Neutrophil (primary cell): ENCODE measurements around the gene SLC1A4.
"Not testable (repeated sequence)": the region's sequence is repeated elsewhere in the genome, so short reads cannot be mapped to it uniquely, and the experiment has no call there.

ENCODE experiments used
- H3K27ac ChIP-seq: fragments of 200-600 bp; sonication (generic); 2 replicates; pipeline ENCODE4 v1.5.1; 2016; ENCODE audit warnings: mild to moderate bottlenecking, moderate library complexity
- H3K27me3 ChIP-seq: fragments of 200-600 bp; sonication (generic); 2 replicates; pipeline ENCODE4 v1.6.0; 2016; ENCODE audit warnings: mild to moderate bottlenecking
- H3K36me3 ChIP-seq: fragments of 200-600 bp; sonication (generic); 2 replicates; pipeline ENCODE4 v1.5.1; 2017
- H3K4me1 ChIP-seq, 2 experiments: fragments of 200-600 bp in 1 of 2; sonication (generic) in 1 of 2; 1 replicate in 1 of 2; 2 replicates in 1 of 2; pipeline versions ENCODE4 v1.5.1 to v1.6.1; 2013 to 2016; ENCODE audit warnings: low read depth in 1 of 2, low read length in 1 of 2, mild to moderate bottlenecking in 1 of 2, moderate library complexity in 1 of 2; ENCODE audit not compliant: control insufficient read depth in 1 of 2, insufficient read depth in 1 of 2
- H3K4me3 ChIP-seq, 2 experiments: fragments of 200-600 bp in 1 of 2; sonication (generic) in 1 of 2; 1 replicate in 1 of 2; 2 replicates in 1 of 2; pipeline ENCODE4 v1.5.1; 2013 to 2016; ENCODE audit warnings: low read depth in 1 of 2, low read length in 1 of 2, mild to moderate bottlenecking in 1 of 2, moderate library complexity in 1 of 2
- H3K9me3 ChIP-seq: fragments of 200-600 bp; sonication (generic); 2 replicates; pipeline ENCODE4 v1.5.1; 2016
- TF ChIP-seq, protein P1 (sequence below): fragments of 200-600 bp; sonication (generic); IDR thresholded peaks from 2 replicates; pipeline ENCODE4 v1.5.1; 2016; ENCODE audit warnings: antibody characterized with exemption

The SLC1A4 gene

DNA sequence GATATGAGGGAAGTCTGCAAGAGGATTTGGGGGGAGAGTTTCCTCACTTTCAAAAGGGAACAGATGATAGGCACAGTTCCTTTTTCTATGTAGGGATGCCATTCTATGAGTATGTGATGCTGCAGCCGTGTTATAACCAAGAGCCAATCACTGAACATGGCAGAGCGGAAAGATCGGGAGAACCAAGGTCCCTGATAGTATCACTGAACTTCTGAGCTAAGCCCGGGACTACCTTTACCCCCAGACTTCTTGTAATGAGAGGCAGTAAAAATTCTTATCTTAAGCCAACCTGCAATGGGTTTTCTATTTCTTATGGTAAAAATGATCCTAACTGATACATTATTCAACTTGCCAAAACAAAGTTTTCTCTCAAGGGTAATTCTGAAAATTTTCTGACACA, 21.6 kb upstream of the SLC1A4 start:
- Histone ChIP-seq H3K4me3 (no peak overlapping the region), H3K9me3 (no peaks in the 10 kb centered on the region), H3K27me3 (no peaks in the 10 kb centered on the region), H3K4me1 (peaks cover 0 to 8% of the 10 kb centered on the region in 2 experiments), H3K27ac (no peak overlapping the region), H3K36me3 (no peaks in the 10 kb centered on the region)
- TF ChIP-seq, protein P1, sequence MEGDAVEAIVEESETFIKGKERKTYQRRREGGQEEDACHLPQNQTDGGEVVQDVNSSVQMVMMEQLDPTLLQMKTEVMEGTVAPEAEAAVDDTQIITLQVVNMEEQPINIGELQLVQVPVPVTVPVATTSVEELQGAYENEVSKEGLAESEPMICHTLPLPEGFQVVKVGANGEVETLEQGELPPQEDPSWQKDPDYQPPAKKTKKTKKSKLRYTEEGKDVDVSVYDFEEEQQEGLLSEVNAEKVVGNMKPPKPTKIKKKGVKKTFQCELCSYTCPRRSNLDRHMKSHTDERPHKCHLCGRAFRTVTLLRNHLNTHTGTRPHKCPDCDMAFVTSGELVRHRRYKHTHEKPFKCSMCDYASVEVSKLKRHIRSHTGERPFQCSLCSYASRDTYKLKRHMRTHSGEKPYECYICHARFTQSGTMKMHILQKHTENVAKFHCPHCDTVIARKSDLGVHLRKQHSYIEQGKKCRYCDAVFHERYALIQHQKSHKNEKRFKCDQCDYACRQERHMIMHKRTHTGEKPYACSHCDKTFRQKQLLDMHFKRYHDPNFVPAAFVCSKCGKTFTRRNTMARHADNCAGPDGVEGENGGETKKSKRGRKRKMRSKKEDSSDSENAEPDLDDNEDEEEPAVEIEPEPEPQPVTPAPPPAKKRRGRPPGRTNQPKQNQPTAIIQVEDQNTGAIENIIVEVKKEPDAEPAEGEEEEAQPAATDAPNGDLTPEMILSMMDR = no peak

DNA sequence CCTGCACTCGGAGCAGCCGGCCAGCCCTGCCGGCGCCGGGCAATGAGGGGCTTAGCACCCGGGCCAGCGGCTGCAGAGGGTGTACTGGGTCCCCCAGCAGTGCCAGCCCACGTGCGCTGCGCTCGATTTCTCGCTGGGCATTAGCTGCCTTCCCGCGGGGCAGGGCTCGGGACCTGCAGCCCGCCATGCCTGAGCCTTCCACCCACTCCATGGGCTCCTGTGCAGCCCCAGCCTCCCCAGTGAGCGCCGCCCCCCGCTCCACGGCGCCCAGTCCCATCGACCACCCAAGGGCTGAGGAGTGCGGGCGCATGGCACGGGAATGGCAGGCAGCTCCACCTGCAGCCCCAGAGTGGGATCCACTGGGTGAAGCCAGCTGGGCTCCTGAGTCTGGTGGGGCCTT, 20.1 kb upstream of the SLC1A4 start:
- not testable (repeated sequence) for H3K36me3 ChIP-seq, H3K27ac ChIP-seq, H3K4me3 ChIP-seq, H3K27me3 ChIP-seq, H3K9me3 ChIP-seq, H3K4me1 ChIP-seq

DNA sequence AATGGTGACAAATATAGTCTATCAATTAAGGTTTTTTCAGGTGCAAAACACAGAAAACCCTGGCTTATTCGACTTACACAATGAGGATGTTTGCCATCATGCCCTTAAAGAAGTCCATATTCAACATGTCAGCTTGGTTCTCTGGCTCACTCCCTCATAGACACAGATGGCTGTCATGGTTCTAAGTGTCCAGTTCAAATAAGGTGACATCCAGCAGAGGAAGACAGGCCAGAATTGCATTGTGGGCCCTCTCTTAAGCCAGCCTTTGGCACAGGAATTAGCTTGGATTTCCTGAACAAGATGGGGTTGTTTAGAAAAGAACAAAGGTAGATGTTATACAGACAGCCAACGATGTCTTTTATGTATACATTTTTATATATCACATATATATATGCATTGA, 18.7 kb upstream of the SLC1A4 start:
- Histone ChIP-seq H3K9me3 (no peaks in the 10 kb centered on the region), H3K27ac (no peak overlapping the region), H3K4me3 (no peak overlapping the region), H3K27me3 (no peaks in the 10 kb centered on the region), H3K4me1 (no peaks in the 10 kb centered on the region), H3K36me3 (no peaks in the 10 kb centered on the region)
- TF ChIP-seq, protein P1 = no peak

DNA sequence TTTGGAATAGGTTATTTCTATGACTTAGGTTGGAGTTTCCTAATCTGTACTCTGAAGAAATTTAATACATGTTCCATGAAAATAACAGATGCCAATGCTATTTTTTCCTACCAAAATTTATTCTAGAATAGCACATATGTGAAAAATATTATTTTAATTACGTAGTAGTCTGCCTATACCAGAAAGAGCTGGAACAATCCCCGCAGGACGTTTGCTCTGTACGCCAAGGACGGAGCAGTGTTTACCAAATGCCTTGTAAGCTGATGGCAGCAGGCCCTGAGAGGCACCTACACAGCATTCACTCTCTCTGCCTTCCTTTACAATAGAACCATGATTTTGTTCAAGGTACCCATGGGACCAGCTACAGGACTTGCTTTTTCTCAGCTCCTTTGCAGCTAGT, 16.8 kb upstream of the SLC1A4 start:
- Histone ChIP-seq H3K27ac (no peak overlapping the region), H3K4me1 (no peaks in the 10 kb centered on the region), H3K36me3 (no peaks in the 10 kb centered on the region)

DNA sequence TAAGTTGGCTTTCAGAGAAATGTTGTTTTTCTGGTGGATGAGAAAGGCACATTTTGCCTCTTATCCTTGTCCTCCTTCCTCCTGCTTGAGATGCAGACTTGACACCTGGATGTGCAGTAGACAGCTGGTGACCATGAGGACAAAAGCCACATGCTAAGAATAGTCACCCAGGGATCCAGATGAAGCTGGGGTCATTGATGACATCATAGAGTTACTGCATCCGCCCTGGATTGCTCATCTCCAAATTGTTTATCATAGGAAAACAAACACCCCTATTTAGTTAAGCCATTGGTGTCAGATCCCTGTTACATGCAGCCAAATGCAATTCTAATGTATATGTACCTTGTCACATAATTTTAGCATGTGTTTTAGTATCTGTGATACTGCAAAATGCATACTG, 16.3 kb upstream of the SLC1A4 start:
- H3K4me1 ChIP-seq = no peaks in the 10 kb centered on the region
- no peaks in the 10 kb centered on the region for H3K27me3 ChIP-seq
- H3K9me3 ChIP-seq = no peaks in the 10 kb centered on the region
- no peak overlapping the region for H3K4me3 ChIP-seq
- no peaks in the 10 kb centered on the region for H3K36me3 ChIP-seq
- H3K27ac ChIP-seq = no peak overlapping the region
- TF ChIP-seq, protein P1 = no peak

More for the DNA sequence above, 16.8 kb upstream of the SLC1A4 start:
- TF ChIP-seq, protein P1 = no peak
- H3K27me3 ChIP-seq = no peaks in the 10 kb centered on the region
- H3K9me3 ChIP-seq = no peaks in the 10 kb centered on the region
- no peak overlapping the region for H3K4me3 ChIP-seq

DNA sequence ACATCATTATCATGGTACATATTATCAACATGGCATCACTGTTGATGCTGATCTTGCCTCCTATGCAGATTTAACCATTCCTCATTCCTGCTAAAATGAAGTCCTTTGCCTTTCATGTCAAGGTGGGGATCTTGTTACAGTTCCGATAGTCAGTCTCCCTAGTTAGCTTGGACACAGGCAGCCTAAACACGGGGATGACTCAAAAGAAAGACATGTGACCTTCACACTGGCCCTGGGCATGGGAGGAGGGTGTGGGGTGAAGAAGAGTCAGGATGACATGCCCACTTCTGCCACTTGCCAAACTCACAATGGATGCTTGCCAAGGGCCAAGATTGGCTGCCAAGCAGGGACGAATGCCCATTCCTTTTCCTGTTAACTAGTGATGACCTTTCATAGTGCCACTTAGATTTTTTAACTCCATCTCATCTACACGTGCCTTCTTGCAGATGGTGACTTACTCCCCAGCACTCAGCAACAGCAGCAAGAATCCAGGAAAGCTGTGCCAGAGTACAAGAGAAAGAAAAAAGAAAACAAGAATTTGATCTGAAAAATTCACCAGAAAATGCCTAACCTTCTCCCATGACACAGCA, 13.9 kb upstream of the SLC1A4 start:
- no peak overlapping the region for H3K27ac ChIP-seq
- no peaks in the 10 kb centered on the region for H3K9me3 ChIP-seq
- no peaks in the 10 kb centered on the region for H3K36me3 ChIP-seq
- H3K4me3 ChIP-seq = no peak overlapping the region
- TF ChIP-seq, protein P1 = no peak
- H3K4me1 ChIP-seq = no peaks in the 10 kb centered on the region
- H3K27me3 ChIP-seq = no peaks in the 10 kb centered on the region
